Type B pancreatic cell (in vitro differentiated cells): ENCODE data around the gene MRPL46. TPM values are rescaled to one million over a fixed set of nuclear protein-coding genes. Genes with fewer than 3 reads are reported as not detected.
A peak's percentile ranks its signal among the peaks of the same experiment; 100 is the strongest.

Source experiments
- DNase-seq: peaks from one replicate; pipeline ENCODE4 v3.0.0; 2021; ENCODE audit warnings: mixed read lengths; ENCODE audit not compliant: unreplicated experiment; ENCODE audit errors: extremely low spot score
- H3K27ac Mint-ChIP-seq: 2 replicates; pipeline ENCODE4 v1.8.0; 2021; ENCODE audit warnings: mild to moderate bottlenecking, mixed read lengths
- H3K27me3 Mint-ChIP-seq: 2 replicates; pipeline ENCODE4 v1.8.0; 2021; ENCODE audit warnings: mixed read lengths
- H3K36me3 Mint-ChIP-seq: 2 replicates; pipeline ENCODE4 v1.8.0; 2021; ENCODE audit warnings: mixed read lengths
- H3K4me1 Mint-ChIP-seq: one replicate; pipeline ENCODE4 v1.8.0; 2021; ENCODE audit warnings: mixed read lengths; ENCODE audit not compliant: unreplicated experiment
- H3K4me3 Mint-ChIP-seq: 2 replicates; pipeline ENCODE4 v1.8.0; 2021; ENCODE audit warnings: mild to moderate bottlenecking, mixed read lengths
- H3K9me3 Mint-ChIP-seq: 2 replicates; pipeline ENCODE4 v1.8.0; 2021; ENCODE audit warnings: mixed read lengths
- CTCF ChIP-seq: fragments of 200-600 bp; sonication (generic); conservative IDR thresholded peaks from 2 replicates; pipeline ENCODE4 v1.5.0; 2021; ENCODE audit warnings: antibody characterized with exemption, mild to moderate bottlenecking
- total RNA-seq: library from RNA; stranded (reverse); gene quantifications from 2 replicates; pipeline ENCODE4 v1.2.1, GENCODE V29; 2021; ENCODE audit warnings: low replicate concordance

The MRPL46 gene
- total RNA-seq, 1 donor from 2014 or later = 24.8 TPM

GRCh38 chr15:88498996-88499395 is 31.8 kb upstream of the MRPL46 start:
- Mint-ChIP-seq H3K9me3 (no peaks in the 10 kb centered on the region), H3K27ac (peak overlapping the region; percentile 48)

GRCh38 chr15:88497109-88497765 is 30.0 kb upstream of the MRPL46 start:
- H3K27ac Mint-ChIP-seq = peak overlapping the region; percentile 63
- peaks cover 4% of the 10 kb centered on the region for H3K4me1 Mint-ChIP-seq
- TF ChIP-seq CTCF = no peak
- H3K4me3 Mint-ChIP-seq = no peak overlapping the region
- H3K9me3 Mint-ChIP-seq = no peaks in the 10 kb centered on the region
- no peaks in the 10 kb centered on the region for H3K27me3 Mint-ChIP-seq
- H3K36me3 Mint-ChIP-seq = no peaks in the 10 kb centered on the region
- no peak for DNase-seq

More at GRCh38 chr15:88498996-88499395, 31.8 kb upstream of the MRPL46 start:
- no peak for DNase-seq
- H3K36me3 Mint-ChIP-seq = no peaks in the 10 kb centered on the region
- no peaks in the 10 kb centered on the region for H3K27me3 Mint-ChIP-seq
- peaks cover 4% of the 10 kb centered on the region for H3K4me1 Mint-ChIP-seq
- H3K4me3 Mint-ChIP-seq = no peak overlapping the region
- TF ChIP-seq CTCF = no peak

GRCh38 chr15:88493844-88494243 is 26.7 kb upstream of the MRPL46 start:
- H3K4me1 Mint-ChIP-seq = no peaks in the 10 kb centered on the region
- no peak for TF ChIP-seq CTCF
- H3K27ac Mint-ChIP-seq = no peak overlapping the region
- no peak overlapping the region for H3K4me3 Mint-ChIP-seq
- no peaks in the 10 kb centered on the region for H3K27me3 Mint-ChIP-seq
- peaks cover 3% of the 10 kb centered on the region for H3K36me3 Mint-ChIP-seq
- no peaks in the 10 kb centered on the region for H3K9me3 Mint-ChIP-seq
- DNase-seq = no peak

- H3K4me3 Mint-ChIP-seq = no peak overlapping the region
- peaks cover 3% of the 10 kb centered on the region for H3K36me3 Mint-ChIP-seq
- no peaks in the 10 kb centered on the region for H3K9me3 Mint-ChIP-seq
- H3K27ac Mint-ChIP-seq = no peak overlapping the region
- TF ChIP-seq CTCF = no peak
- H3K4me1 Mint-ChIP-seq = no peaks in the 10 kb centered on the region
- no peak for DNase-seq
- peaks cover 5% of the 10 kb centered on the region for H3K27me3 Mint-ChIP-seq
Observed at GRCh38 chr15:88491158-88491557, 24.0 kb upstream of the MRPL46 start.

- no peak overlapping the region for H3K4me3 Mint-ChIP-seq
- H3K27me3 Mint-ChIP-seq = peaks cover 9% of the 10 kb centered on the region
- DNase-seq = no peak
- H3K4me1 Mint-ChIP-seq = no peaks in the 10 kb centered on the region
- TF ChIP-seq CTCF = no peak
- H3K27ac Mint-ChIP-seq = no peak overlapping the region
- peaks cover 3% of the 10 kb centered on the region for H3K36me3 Mint-ChIP-seq
- H3K9me3 Mint-ChIP-seq = no peaks in the 10 kb centered on the region
Observed at GRCh38 chr15:88490036-88490435, 22.8 kb upstream of the MRPL46 start.
